GM21529 (cell line): Measurements from ENCODE around the gene NBR1.
"Not testable (repeated sequence)": the region's sequence is repeated elsewhere in the genome, so short reads cannot be mapped to it uniquely, and the experiment has no call there.

Source experiments
- ATAC-seq: cut with Tn5 transposase; IDR thresholded peaks from one replicate; pipeline ENCODE4 v1.9.1; 2021; ENCODE audit not compliant: unreplicated experiment

Gene NBR1

DNA sequence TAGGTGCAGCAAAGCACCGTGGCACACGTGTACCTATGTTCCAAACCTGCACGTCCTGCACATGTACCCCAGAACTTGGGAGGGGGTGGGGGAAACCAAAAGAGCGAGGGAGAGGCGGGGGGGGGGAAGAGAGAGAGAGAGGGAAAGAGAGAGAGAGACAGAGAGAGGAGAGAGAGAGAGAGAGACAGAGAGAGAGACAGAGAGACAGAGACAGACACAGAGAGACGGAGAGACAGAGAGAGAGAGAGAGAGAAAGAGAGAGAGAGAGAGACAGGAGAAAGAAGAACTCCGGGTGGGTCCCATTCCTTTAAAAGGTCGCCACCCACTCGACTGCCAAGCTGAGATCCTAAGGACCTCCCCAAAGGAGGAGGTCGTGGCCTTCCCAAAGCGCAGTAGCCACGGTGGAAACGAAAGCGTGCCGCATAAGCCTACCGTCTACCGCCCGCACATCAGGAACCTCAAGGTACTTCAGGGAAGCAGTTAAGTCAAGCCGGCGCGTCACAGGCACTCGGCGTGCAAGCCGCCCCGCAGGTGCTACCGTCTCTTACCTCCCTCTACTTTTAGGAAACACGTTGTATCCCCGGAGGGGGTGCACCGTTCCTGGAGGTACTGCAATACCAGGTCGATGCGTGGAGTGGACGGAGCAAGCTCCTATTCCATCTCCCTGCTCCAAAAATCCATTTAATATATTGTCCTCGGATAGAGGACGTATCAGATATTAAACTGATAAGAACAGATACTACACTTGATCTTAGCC is 69.8 kb downstream of the NBR1 start:
- ATAC-seq = not testable (repeated sequence)

DNA sequence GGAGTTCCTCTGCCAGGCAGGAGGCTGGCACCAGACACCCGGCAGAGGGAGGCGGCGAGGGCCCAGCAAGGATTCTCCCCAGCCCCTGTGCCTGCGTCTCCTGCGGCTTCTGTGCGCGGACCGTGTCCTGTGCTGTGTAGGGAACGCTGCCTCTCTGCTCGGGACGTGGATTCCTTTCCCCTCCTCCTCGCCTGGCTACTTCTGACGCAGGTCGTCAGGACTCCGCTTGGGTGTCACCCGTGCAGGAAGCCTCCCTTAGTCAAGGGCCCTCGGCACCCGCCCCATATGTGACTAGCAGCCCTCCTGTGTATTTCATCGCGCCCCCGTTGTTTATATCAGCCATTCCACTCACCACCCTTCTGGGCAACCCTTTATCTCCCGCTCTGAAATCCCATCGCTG is 75.4 kb downstream of the NBR1 start:
- ATAC-seq = not testable (repeated sequence)
